Uterus (tissue), 4 donors: ENCODE data around the gene FOSB. TPM values are rescaled to one million over a fixed set of nuclear protein-coding genes. Genes with fewer than 3 reads are reported as not detected.

Experiments used
- DNase-seq, 2 donors: peaks; one replicate each; pipeline ENCODE4 v3.0.0-alpha.2; 2019 to 2020
- H3K27ac ChIP-seq, 2 donors: fragments of 200-600 bp; sonication (generic); 1 replicate in 1 of 2; 2 replicates in 1 of 2; pipeline ENCODE4 v1.5.1; 2016 to 2018
- H3K27me3 ChIP-seq, 2 donors: fragments of 200-600 bp; sonication (generic); one replicate each; pipeline ENCODE4 v1.5.1; 2018 to 2019; ENCODE audit warnings: control low read depth in 1 of 2
- H3K36me3 ChIP-seq, 2 donors: fragments of 200-600 bp; sonication (generic); one replicate each; pipeline ENCODE4 v1.5.1; 2019; ENCODE audit warnings: control low read depth in 1 of 2
- H3K4me1 ChIP-seq, 2 donors: fragments of 200-600 bp; sonication (generic); one replicate each; pipeline ENCODE4 v1.5.1; 2018 to 2019; ENCODE audit warnings: control low read depth in 1 of 2
- H3K4me3 ChIP-seq, 2 donors: fragments of 200-600 bp; sonication (generic); 1 replicate in 1 of 2; 2 replicates in 1 of 2; pipeline ENCODE4 v1.5.1; 2018 to 2019; ENCODE audit warnings: mild to moderate bottlenecking in 1 of 2
- H3K9me3 ChIP-seq, 2 donors: fragments of 200-600 bp; sonication (generic); one replicate each; pipeline ENCODE4 v1.5.1; 2019; ENCODE audit warnings: control low read depth in 1 of 2
- CTCF ChIP-seq, 4 experiments: fragments of 200-600 bp in 2 of 4; fragments of 450-650 bp in 2 of 4; sonication (generic) in 2 of 4; IDR thresholded peaks; one replicate each; pipeline ENCODE4 v1.5.1; 2016 to 2019; ENCODE audit warnings: antibody characterized with exemption in 4 of 4, mild to moderate bottlenecking in 2 of 4, moderate library complexity in 1 of 4
- POLR2A ChIP-seq, 2 donors: fragments of 450-650 bp; IDR thresholded peaks; one replicate each; pipeline ENCODE4 v1.6.1; 2016; ENCODE audit warnings: antibody characterized with exemption in 2 of 2, mild to moderate bottlenecking in 1 of 2, moderate library complexity in 1 of 2
- intact Hi-C: fragments of 100-400 bp; cut with DNase I; formaldehyde crosslinking; loops from one replicate; pipeline ENCODE4 v1.15.1; 2023; ENCODE audit warnings: low total_unique reads
- total RNA-seq, 4 donors: library from RNA; depleted of rRNA in 3 of 4; stranded (reverse); fragments of >200 nt in 3 of 4; gene quantifications; one replicate each; pipeline versions ENCODE4 v1.1.0 to v1.2.4, GENCODE V29; 2014 to 2023
- donor health status: DM: yes; HTN: yes; CAD: no.

Gene FOSB
- total RNA-seq, 4 donors from 2014 or later = 8.1 to 52.1 (median 28.6) TPM; not detected in 1

- intact Hi-C loops = no loop called here
- DNase-seq = no peak
- Histone ChIP-seq H3K27ac (no peak overlapping the region), H3K27me3 (no peaks in the 10 kb centered on the region), H3K9me3 (no peaks in the 10 kb centered on the region), H3K36me3 (no peaks in the 10 kb centered on the region), H3K4me1 (peaks cover 0 to 8% of the 10 kb centered on the region in 2 donors), H3K4me3 (no peak overlapping the region)
- TF ChIP-seq CTCF (IDR thresholded peaks at IDR 0.05) (no peak), POLR2A (IDR thresholded peaks at IDR 0.05) (no peak)
Measured at GRCh38 chr19:45517238-45517637, 49.4 kb downstream of the FOSB start.

GRCh38 chr19:45517641-45518468, 50.1 kb downstream of the FOSB start:
- Histone ChIP-seq H3K4me3 (no peak overlapping the region), H3K36me3 (no peaks in the 10 kb centered on the region), H3K27ac (no peak overlapping the region), H3K4me1 (peaks cover 0 to 8% of the 10 kb centered on the region in 2 donors), H3K27me3 (no peaks in the 10 kb centered on the region), H3K9me3 (no peaks in the 10 kb centered on the region)
- no peak for TF ChIP-seq CTCF (IDR thresholded peaks at IDR 0.05)
- no peak for DNase-seq
- intact Hi-C loops = no loop called here

- H3K4me1 ChIP-seq = peaks cover 0 to 5% of the 10 kb centered on the region in 2 donors
- no peak overlapping the region for H3K27ac ChIP-seq
- intact Hi-C loops = no loop called here
- TF ChIP-seq POLR2A (IDR thresholded peaks at IDR 0.05) (no peak), CTCF (IDR thresholded peaks at IDR 0.05) (no peak)
- H3K36me3 ChIP-seq = no peaks in the 10 kb centered on the region
- no peaks in the 10 kb centered on the region for H3K27me3 ChIP-seq
- H3K9me3 ChIP-seq = no peaks in the 10 kb centered on the region
- H3K4me3 ChIP-seq = no peak overlapping the region
- no peak for DNase-seq
Measured at GRCh38 chr19:45518469-45518826, 50.7 kb downstream of the FOSB start.

GRCh38 chr19:45522010-45522941, 54.5 kb downstream of the FOSB start:
- TF ChIP-seq CTCF (IDR thresholded peaks at IDR 0.05) (no peak), POLR2A (IDR thresholded peaks at IDR 0.05) (no peak)
- Histone ChIP-seq H3K4me1 (no peaks in the 10 kb centered on the region), H3K27me3 (no peaks in the 10 kb centered on the region), H3K36me3 (no peaks in the 10 kb centered on the region), H3K9me3 (no peaks in the 10 kb centered on the region), H3K4me3 (no peak overlapping the region), H3K27ac (no peak overlapping the region)
- intact Hi-C loops = loop anchor here (5.0 kb wide), 1 partner anchor 120 kb away; no protein-coding TSS in a partner anchor
- no peak for DNase-seq
